ENCODE data around the gene HDGFL3. TPM values are rescaled to one million over a fixed set of nuclear protein-coding genes. Genes with fewer than 3 reads are reported as not detected.

The HDGFL3 gene
- total and polyA plus RNA-seq, 2 donors (not counting 1 experiment from before 2014, with no cell fraction given) = 0.12 to 2.5 TPM

GRCh38 chr15:83100097-83100646 is 107.5 kb downstream of the HDGFL3 start:
- intact Hi-C loops (cut with micrococcal nuclease) = no loop called here
- TF ChIP-seq CTCF (IDR thresholded peaks at IDR 0.05) = no peak
- TF ChIP-seq EZH2 (IDR thresholded peaks at IDR 0.05; ENCODE audit: borderline replicate concordance, insufficient read depth, low read depth, low read length, poor library complexity, severe bottlenecking) = no peak
- no peaks in the 10 kb centered on the region for H3K79me2 ChIP-seq (ENCODE audit: control insufficient read depth, insufficient read depth, low read length)
- no CpG with 5 or more reads among the region's 2 CpGs for WGBS (ENCODE audit: insufficient coverage)
- no peak overlapping the region for H2AFZ ChIP-seq (ENCODE audit: insufficient read depth, low read depth, low read length, poor library complexity, severe bottlenecking)
- H3K4me3 ChIP-seq (ENCODE audit: control extremely low read depth in 1 of 5, extremely low read depth in 1 of 5, insufficient read depth in 1 of 5, low read depth in 2 of 5, low read length in 4 of 5) = no peak overlapping the region
- ATAC-seq (ENCODE audit: low read depth) (no peak), DNase-seq (no peak)
- H3K36me3 ChIP-seq (replicated peaks in 1 of 2; ENCODE audit: control extremely low read depth in 1 of 2, control insufficient read depth in 1 of 2, extremely low read depth in 1 of 2, insufficient read depth in 2 of 2, low read length in 1 of 2) = no peaks in the 10 kb centered on the region
- Mint-ChIP-seq H3K4me3 (no peak overlapping the region), H3K9me3 (ENCODE audit: insufficient read depth) (no peaks in the 10 kb centered on the region), H3K4me1 (no peaks in the 10 kb centered on the region), H3K27ac (no peak overlapping the region), H3K27me3 (peaks cover 35% of the 10 kb centered on the region)
- H3K4me1 ChIP-seq (ENCODE audit: control insufficient read depth in 2 of 2, insufficient read depth in 2 of 2, low read length in 2 of 2) = no peaks in the 10 kb centered on the region
- ChIA-PET CTCF (no interaction called here), POLR2A (no interaction called here)
- peaks cover 0 to 6% (median 2%) of the 10 kb centered on the region in 3 donors for H3K9me3 ChIP-seq (ENCODE audit: control extremely low read depth in 1 of 3, control insufficient read depth in 2 of 3, insufficient read depth in 1 of 3, low read length in 2 of 3)
- H3K9ac ChIP-seq (ENCODE audit: low read length) = no peak overlapping the region
- H4K20me1 ChIP-seq (ENCODE audit: control insufficient read depth, insufficient read depth, low read length, poor library complexity, severe bottlenecking) = no peaks in the 10 kb centered on the region
- no peak overlapping the region for H3K4me2 ChIP-seq (replicated peaks; ENCODE audit: low read depth, low read length, poor library complexity, severe bottlenecking)
- H3K27ac ChIP-seq (ENCODE audit: low read length in 2 of 2) = no peak overlapping the region
- H3K27me3 ChIP-seq (replicated peaks in 1 of 4; ENCODE audit: control extremely low read depth in 1 of 4, control insufficient read depth in 3 of 4, insufficient read depth in 4 of 4, low read length in 3 of 4) = peaks cover 0 to 3% (median 0%) of the 10 kb centered on the region in 4 experiments

GRCh38 chr15:83099290-83099689 is 108.3 kb downstream of the HDGFL3 start:
- intact Hi-C loops (cut with micrococcal nuclease) = no loop called here
- Mint-ChIP-seq H3K27me3 (peaks cover 32% of the 10 kb centered on the region), H3K9me3 (ENCODE audit: insufficient read depth) (no peaks in the 10 kb centered on the region), H3K27ac (no peak overlapping the region), H3K4me1 (no peaks in the 10 kb centered on the region), H3K4me3 (no peak overlapping the region)
- H3K4me2 ChIP-seq (replicated peaks; ENCODE audit: low read depth, low read length, poor library complexity, severe bottlenecking) = no peak overlapping the region
- ChIA-PET CTCF (no interaction called here), POLR2A (no interaction called here)
- H3K4me1 ChIP-seq (ENCODE audit: control insufficient read depth in 2 of 2, insufficient read depth in 2 of 2, low read length in 2 of 2) = no peaks in the 10 kb centered on the region
- peaks cover 0 to 6% (median 2%) of the 10 kb centered on the region in 3 donors for H3K9me3 ChIP-seq (ENCODE audit: control extremely low read depth in 1 of 3, control insufficient read depth in 2 of 3, insufficient read depth in 1 of 3, low read length in 2 of 3)
- no peak overlapping the region for H2AFZ ChIP-seq (ENCODE audit: insufficient read depth, low read depth, low read length, poor library complexity, severe bottlenecking)
- no peak overlapping the region for H3K4me3 ChIP-seq (ENCODE audit: control extremely low read depth in 1 of 5, extremely low read depth in 1 of 5, insufficient read depth in 1 of 5, low read depth in 2 of 5, low read length in 4 of 5)
- H3K27ac ChIP-seq (ENCODE audit: low read length in 2 of 2) = no peak overlapping the region
- TF ChIP-seq CTCF (IDR thresholded peaks at IDR 0.05) = no peak
- TF ChIP-seq EZH2 (IDR thresholded peaks at IDR 0.05; ENCODE audit: borderline replicate concordance, insufficient read depth, low read depth, low read length, poor library complexity, severe bottlenecking) = no peak
- H3K79me2 ChIP-seq (ENCODE audit: control insufficient read depth, insufficient read depth, low read length) = no peaks in the 10 kb centered on the region
- H4K20me1 ChIP-seq (ENCODE audit: control insufficient read depth, insufficient read depth, low read length, poor library complexity, severe bottlenecking) = no peaks in the 10 kb centered on the region
- DNase-seq (no peak), ATAC-seq (ENCODE audit: low read depth) (no peak)
- WGBS (ENCODE audit: insufficient coverage) = 95% methylated on average over 2 of the region's 2 CpGs
- peaks cover 0 to 3% (median 0%) of the 10 kb centered on the region in 4 experiments for H3K27me3 ChIP-seq (replicated peaks in 1 of 4; ENCODE audit: control extremely low read depth in 1 of 4, control insufficient read depth in 3 of 4, insufficient read depth in 4 of 4, low read length in 3 of 4)
- H3K36me3 ChIP-seq (replicated peaks in 1 of 2; ENCODE audit: control extremely low read depth in 1 of 2, control insufficient read depth in 1 of 2, extremely low read depth in 1 of 2, insufficient read depth in 2 of 2, low read length in 1 of 2) = no peaks in the 10 kb centered on the region
- H3K9ac ChIP-seq (ENCODE audit: low read length) = no peak overlapping the region
